Measurements from ENCODE around the gene CLDN7. TPM values are rescaled to one million over a fixed set of nuclear protein-coding genes. Genes with fewer than 3 reads are reported as not detected.

CLDN7 gene
- total and polyA plus RNA-seq, 5 experiments from 2014 or later: 4.2 to 8.6 (median 7.1) TPM

GRCh38 chr17:7234083-7234951, 28.0 kb downstream of the CLDN7 start, which contains the start of gene DVL2:
TSS of gene DVL2 (minus strand) at chr17:7234517. CDS start at chr17:7234262, 255 bp downstream.
- peaks cover 0 to 1% (median 0%) of the 10 kb centered on the region in 5 donors for H3K27me3 Mint-ChIP-seq
- H3K4me1 Mint-ChIP-seq: peaks cover 32 to 60% (median 51%) of the 10 kb centered on the region in 4 donors
- peak; percentile 89 to 98 (median 94) for DNase-seq
- POLR2A ChIA-PET: interaction anchor here (0.5 to 18.2 kb wide), 10 partner anchors 10 to 250 kb away, joined by 3 to 371 read pairs (median 3); partner anchors contain the start of genes ACADVL, ACAP1, CTDNEP1 and DLG4
- ATAC-seq: peak; percentile 56 to 67
- H3K9me3 Mint-ChIP-seq: no peaks in the 10 kb centered on the region
- H3K4me3 Mint-ChIP-seq: peak within 1 kb of the TSS; percentile 89 to 95 (median 92)
- peak within 1 kb of the TSS; percentile 76 to 99 (median 94) for H3K27ac Mint-ChIP-seq
- H3K36me3 Mint-ChIP-seq: peaks cover 0 to 35% (median 0%) of the 10 kb centered on the region in 3 donors

- peak overlapping the region; percentile 89 to 95 (median 92) for H3K4me3 Mint-ChIP-seq
- POLR2A ChIA-PET: interaction anchor here (0.5 to 18.2 kb wide), 7 partner anchors 14 to 251 kb away, joined by 3 to 371 read pairs (median 5); partner anchors contain the start of genes ACADVL, ACAP1, CTDNEP1 and DLG4
- peaks cover 0 to 1% (median 0%) of the 10 kb centered on the region in 5 donors for H3K27me3 Mint-ChIP-seq
- H3K4me1 Mint-ChIP-seq: peaks cover 32 to 60% (median 51%) of the 10 kb centered on the region in 4 donors
- peak overlapping the region; percentile 76 to 99 (median 94) for H3K27ac Mint-ChIP-seq
- ATAC-seq (peak in 1 of 2 donors; percentile 9), DNase-seq (no peak)
- no peaks in the 10 kb centered on the region for H3K9me3 Mint-ChIP-seq
- H3K36me3 Mint-ChIP-seq: peaks cover 0 to 41% (median 0%) of the 10 kb centered on the region in 3 donors
These were observed 28.6 kb downstream of the CLDN7 start for GRCh38 chr17:7233701-7234082.

GRCh38 chr17:7232114-7232513, 30.2 kb downstream of the CLDN7 start:
- DNase-seq (no peak), ATAC-seq (no peak)
- Mint-ChIP-seq H3K9me3 (no peaks in the 10 kb centered on the region), H3K4me1 (peaks cover 31 to 54% (median 48%) of the 10 kb centered on the region in 4 donors), H3K4me3 (peak overlapping the region in 9 of 10 donors; percentile 7 to 93 (median 42)), H3K27ac (peak overlapping the region in 5 of 10 donors; percentile 5 to 51 (median 45)), H3K36me3 (peaks cover 0 to 51% (median 5%) of the 10 kb centered on the region in 3 donors), H3K27me3 (peaks cover 0 to 1% (median 0%) of the 10 kb centered on the region in 5 donors)
- POLR2A ChIA-PET: interaction anchor here (18.2 kb wide), 1 partner anchor 13 kb away, joined by 371 read pairs; the partner anchor contains the start of genes ACADVL and DLG4

- H3K27ac Mint-ChIP-seq: peak overlapping the region in 1 of 10 donors; percentile 65
- H3K4me1 Mint-ChIP-seq: peaks cover 16 to 32% (median 25%) of the 10 kb centered on the region in 4 donors
- POLR2A ChIA-PET: interaction anchor here (18.2 kb wide), 1 partner anchor 10 kb away, joined by 371 read pairs; the partner anchor contains the start of genes ACADVL and DLG4
- H3K27me3 Mint-ChIP-seq: peaks cover 0 to 1% (median 0%) of the 10 kb centered on the region in 5 donors
- no peak for DNase-seq
- peaks cover 0 to 52% (median 5%) of the 10 kb centered on the region in 3 donors for H3K36me3 Mint-ChIP-seq
- H3K4me3 Mint-ChIP-seq: no peak overlapping the region
- ATAC-seq: no peak
- no peaks in the 10 kb centered on the region for H3K9me3 Mint-ChIP-seq
These were observed 32.8 kb downstream of the CLDN7 start for GRCh38 chr17:7229504-7229903.

GRCh38 chr17:7228920-7229319, 33.4 kb downstream of the CLDN7 start:
- Mint-ChIP-seq H3K27me3 (no peaks in the 10 kb centered on the region), H3K36me3 (peaks cover 0 to 54% (median 5%) of the 10 kb centered on the region in 3 donors), H3K9me3 (no peaks in the 10 kb centered on the region), H3K4me1 (peaks cover 15 to 29% (median 21%) of the 10 kb centered on the region in 4 donors), H3K4me3 (no peak overlapping the region), H3K27ac (peak overlapping the region in 1 of 10 donors; percentile 21)
- POLR2A ChIA-PET: interaction anchor here (18.2 kb wide), 1 partner anchor 10 kb away, joined by 371 read pairs; the partner anchor contains the start of genes ACADVL and DLG4
- DNase-seq (no peak), ATAC-seq (no peak)

GRCh38 chr17:7226721-7227710, 35.3 kb downstream of the CLDN7 start:
- Mint-ChIP-seq H3K9me3 (no peaks in the 10 kb centered on the region), H3K36me3 (peaks cover 0 to 62% (median 5%) of the 10 kb centered on the region in 3 donors), H3K27me3 (no peaks in the 10 kb centered on the region), H3K27ac (peak overlapping the region in 2 of 10 donors; percentile 20 to 59), H3K4me1 (peaks cover 3 to 13% (median 4%) of the 10 kb centered on the region in 4 donors), H3K4me3 (no peak overlapping the region)
- no peak for DNase-seq
- no peak for ATAC-seq
- POLR2A ChIA-PET: interaction anchor here (18.2 kb wide), 1 partner anchor 8 kb away, joined by 371 read pairs; the partner anchor contains the start of genes ACADVL and DLG4

GRCh38 chr17:7225711-7226331, 36.5 kb downstream of the CLDN7 start:
- Mint-ChIP-seq H3K27me3 (no peaks in the 10 kb centered on the region), H3K9me3 (no peaks in the 10 kb centered on the region), H3K4me1 (peaks cover 7 to 16% (median 8%) of the 10 kb centered on the region in 4 donors), H3K4me3 (no peak overlapping the region), H3K36me3 (peaks cover 0 to 62% (median 5%) of the 10 kb centered on the region in 3 donors), H3K27ac (peak overlapping the region in 2 of 10 donors; percentile 49 to 59)
- ATAC-seq (no peak), DNase-seq (no peak)
- POLR2A ChIA-PET: interaction anchor here (14.0 kb wide), 1 partner anchor 11 kb away, joined by 371 read pairs; the partner anchor contains the start of genes DVL2, GABARAP and PHF23

- Mint-ChIP-seq H3K4me1 (peaks cover 10 to 22% (median 17%) of the 10 kb centered on the region in 4 donors), H3K9me3 (no peaks in the 10 kb centered on the region), H3K36me3 (peaks cover 0 to 53% (median 5%) of the 10 kb centered on the region in 3 donors), H3K27me3 (no peaks in the 10 kb centered on the region), H3K4me3 (no peak overlapping the region), H3K27ac (peak overlapping the region in 1 of 10 donors; percentile 61)
- ATAC-seq (no peak), DNase-seq (no peak)
- POLR2A ChIA-PET: interaction anchor here (14.0 kb wide), 1 partner anchor 12 kb away, joined by 371 read pairs; the partner anchor contains the start of genes DVL2, GABARAP and PHF23
These were observed 37.6 kb downstream of the CLDN7 start for GRCh38 chr17:7224661-7225111.

GRCh38 chr17:7224110-7224509, 38.2 kb downstream of the CLDN7 start:
- Mint-ChIP-seq H3K9me3 (no peaks in the 10 kb centered on the region), H3K27ac (peak overlapping the region in 1 of 10 donors; percentile 18), H3K27me3 (no peaks in the 10 kb centered on the region), H3K4me1 (peaks cover 15 to 28% (median 23%) of the 10 kb centered on the region in 4 donors), H3K4me3 (no peak overlapping the region), H3K36me3 (peaks cover 0 to 48% (median 5%) of the 10 kb centered on the region in 3 donors)
- ATAC-seq (no peak), DNase-seq (no peak)
- POLR2A ChIA-PET: interaction anchor here (14.0 kb wide), 1 partner anchor 12 kb away, joined by 371 read pairs; the partner anchor contains the start of genes DVL2, GABARAP and PHF23

GRCh38 chr17:7223375-7223774, 38.9 kb downstream of the CLDN7 start:
- peak overlapping the region in 2 of 10 donors; percentile 44 to 52 for H3K27ac Mint-ChIP-seq
- H3K4me1 Mint-ChIP-seq: peaks cover 19 to 35% (median 30%) of the 10 kb centered on the region in 4 donors
- no peak for ATAC-seq
- POLR2A ChIA-PET: interaction anchor here (14.0 kb wide), 1 partner anchor 13 kb away, joined by 371 read pairs; the partner anchor contains the start of genes DVL2, GABARAP and PHF23
- H3K36me3 Mint-ChIP-seq: peaks cover 0 to 40% (median 5%) of the 10 kb centered on the region in 3 donors
- no peaks in the 10 kb centered on the region for H3K27me3 Mint-ChIP-seq
- no peaks in the 10 kb centered on the region for H3K9me3 Mint-ChIP-seq
- no peak overlapping the region for H3K4me3 Mint-ChIP-seq
- no peak for DNase-seq

- H3K4me3 Mint-ChIP-seq: no peak overlapping the region
- no peaks in the 10 kb centered on the region for H3K27me3 Mint-ChIP-seq
- peaks cover 19 to 37% (median 34%) of the 10 kb centered on the region in 4 donors for H3K4me1 Mint-ChIP-seq
- peak overlapping the region in 1 of 10 donors; percentile 27 for H3K27ac Mint-ChIP-seq
- peaks cover 0 to 36% (median 3%) of the 10 kb centered on the region in 3 donors for H3K36me3 Mint-ChIP-seq
- DNase-seq (no peak), ATAC-seq (no peak)
- H3K9me3 Mint-ChIP-seq: no peaks in the 10 kb centered on the region
- POLR2A ChIA-PET: interaction anchor here (14.0 kb wide), 1 partner anchor 13 kb away, joined by 371 read pairs; the partner anchor contains the start of genes DVL2, GABARAP and PHF23
These were observed 39.3 kb downstream of the CLDN7 start for GRCh38 chr17:7222972-7223292.
